ENCODE data around the gene ZSCAN10. TPM values are rescaled to one million over a fixed set of nuclear protein-coding genes. Genes with fewer than 3 reads are reported as not detected.

The ZSCAN10 gene
- total RNA-seq, 1 experiment from 2014 or later = 207 TPM

GRCh38 chr16:3112058-3112880 lies 13.2 kb upstream of the ZSCAN10 start, which contains the start of gene ZNF205:
Gene ZNF205, plus strand, starts transcription at chr16:3112586. Its CDS starts 845 bp downstream, at chr16:3113431.
- H3K27ac ChIP-seq (ENCODE audit: insufficient read length, low read depth, low read length) = no peak within 1 kb of the TSS
- no peak within 1 kb of the TSS for H3K23ac ChIP-seq (ENCODE audit: insufficient read length, low read depth, low read length)
- H3K4me2 ChIP-seq (ENCODE audit: insufficient read depth, insufficient read length, low read length) = peak within 1 kb of the TSS; percentile 91
- H3K4me1 Mint-ChIP-seq = peaks cover 19 to 20% of the 10 kb centered on the region in 2 experiments
- no peak within 1 kb of the TSS for H2BK120ac ChIP-seq (ENCODE audit: low read depth, low read length, poor library complexity, severe bottlenecking)
- H2AFZ ChIP-seq (ENCODE audit: low read length) = peak within 1 kb of the TSS; percentile 87
- H3K27ac Mint-ChIP-seq = peak within 1 kb of the TSS in 2 of 3 experiments; percentile 33 to 45; a peak in 4 of 7 replicates
- H2BK15ac ChIP-seq (ENCODE audit: low read depth, low read length) = no peak within 1 kb of the TSS
- WGBS (ENCODE audit: extremely low coverage, insufficient read length, low lambda C conversion rate) = no CpG with 5 or more reads among the region's 23 CpGs
- no peak within 1 kb of the TSS for H3K56ac ChIP-seq (ENCODE audit: insufficient read length, low read depth, low read length)
- no peak within 1 kb of the TSS for H2BK20ac ChIP-seq (ENCODE audit: low read depth, low read length, poor library complexity, severe bottlenecking)
- peaks cover 9% of the 10 kb centered on the region for H3K23me2 ChIP-seq (ENCODE audit: insufficient read length, low read depth, low read length, poor library complexity, severe bottlenecking)
- no peak within 1 kb of the TSS for H3K4ac ChIP-seq (ENCODE audit: low read depth, low read length)
- no peaks in the 10 kb centered on the region for H4K20me1 ChIP-seq (ENCODE audit: control insufficient read depth, insufficient read depth, insufficient read length)
- peak; percentile 87 for DNase-seq
- H3K79me2 ChIP-seq (ENCODE audit: insufficient read depth, low read length) = no peaks in the 10 kb centered on the region; the same call in 1 of the 2 replicates
- H4K5ac ChIP-seq (ENCODE audit: insufficient read length, low read depth, low read length) = no peak within 1 kb of the TSS
- H3T11ph ChIP-seq (ENCODE audit: low read length) = no peak within 1 kb of the TSS
- H3K9me3 ChIP-seq (ENCODE audit: control insufficient read depth, low read depth, low read length) = no peaks in the 10 kb centered on the region
- H3K14ac ChIP-seq (ENCODE audit: insufficient read depth, low read length) = no peak within 1 kb of the TSS
- no peak within 1 kb of the TSS for H2BK12ac ChIP-seq (ENCODE audit: insufficient read length, low read depth, low read length)
- H3K27me3 Mint-ChIP-seq (ENCODE audit: low read depth) = no peaks in the 10 kb centered on the region
- no peak for TF ChIP-seq CTCF (conservative IDR thresholded peaks at IDR 0.05)
- H3K9me3 Mint-ChIP-seq = no peaks in the 10 kb centered on the region
- H3K4me1 ChIP-seq (ENCODE audit: insufficient read depth, low read length) = no peaks in the 10 kb centered on the region
- H3K36me3 Mint-ChIP-seq (ENCODE audit: insufficient read depth in 1 of 3, low read depth in 3 of 3) = peaks cover 10 to 20% (median 16%) of the 10 kb centered on the region in 3 experiments
- H3K4me3 Mint-ChIP-seq = peak within 1 kb of the TSS; percentile 92 to 93
- H3K27me3 ChIP-seq (ENCODE audit: insufficient read depth, low read length) = no peaks in the 10 kb centered on the region
- no peak within 1 kb of the TSS for H3K18ac ChIP-seq (ENCODE audit: insufficient read length, low read depth, low read length)
- H2BK5ac ChIP-seq (ENCODE audit: insufficient read length, low read length) = no peak within 1 kb of the TSS
- peak within 1 kb of the TSS; percentile 70 for H3K9ac ChIP-seq (ENCODE audit: extremely low read depth, insufficient read length, low read length)
- no peak within 1 kb of the TSS for H2AK5ac ChIP-seq (ENCODE audit: insufficient read length, low read length)
- H4K8ac ChIP-seq (replicated peaks; ENCODE audit: insufficient read length, low read depth, low read length) = no peak within 1 kb of the TSS
- no peak within 1 kb of the TSS for H4K91ac ChIP-seq (ENCODE audit: insufficient read length, low read depth, low read length)
- H3K79me1 ChIP-seq (ENCODE audit: insufficient read depth, low read depth, low read length, poor library complexity, severe bottlenecking) = peaks cover 2% of the 10 kb centered on the region

Measured in H9 (cell line).